Endothelial cell of umbilical vein (primary cell): ENCODE data around the gene RRM2. TPM values are rescaled to one million over a fixed set of nuclear protein-coding genes. Genes with fewer than 3 reads are reported as not detected.

ENCODE experiments used
- BruUV-seq: library from RNA; stranded (reverse); fragments of 400-500 nt; replicated peaks from 2 replicates; lab custom pipeline; 2021; lab: Mats Ljungman, UMichigan
- CTCF ChIA-PET: fragments of 300-600, 350-600 bp; sonication (Branson Sonifier 250); formaldehyde crosslinking; loops from one replicate; lab custom pipeline; 2021; ENCODE audit warnings: antibody characterized with exemption, inconsistent platforms; lab: Charles Lee
- POLR2A ChIA-PET: fragments of 300-600, 350-600 bp; sonication (Branson Sonifier 250); formaldehyde crosslinking; loops from one replicate; lab custom pipeline; 2021; ENCODE audit warnings: antibody characterized with exemption, inconsistent platforms; lab: Charles Lee
- DNase-seq: peaks from one replicate; pipeline ENCODE4 v3.0.0-alpha.2; 2011; ENCODE audit warnings: low read depth, low spot score
- FAIRE-seq: peaks from 2 replicates; lab custom pipeline; 2011; peaks lifted over from hg19 to GRCh38; lab: Jason Lieb, UNC
- H2AFZ ChIP-seq: 2 replicates; pipeline ENCODE4 v1.6.0; 2012; ENCODE audit warnings: low read depth, low read length, control low read depth, inconsistent platforms
- H3K27ac ChIP-seq: 2 replicates; pipeline ENCODE4 v1.5.1; 2011; ENCODE audit warnings: low read depth, mild to moderate bottlenecking, control low read depth, low read length, moderate library complexity; ENCODE audit not compliant: insufficient read depth
- H3K27me3 ChIP-seq, 2 experiments: 2 replicates each; pipeline versions ENCODE4 v1.6.0 to v1.6.1; 2011; ENCODE audit warnings: low read length in 2 of 2, mixed read lengths in 1 of 2; ENCODE audit not compliant: control insufficient read depth in 2 of 2, insufficient read depth in 2 of 2
- H3K36me3 ChIP-seq, 2 experiments: 2 replicates in 1 of 2; 3 replicates in 1 of 2; pipeline ENCODE4 v1.5.1; 2011; ENCODE audit warnings: low read length in 2 of 2, mild to moderate bottlenecking in 1 of 2, moderate library complexity in 1 of 2; ENCODE audit not compliant: control insufficient read depth in 2 of 2, insufficient read depth in 2 of 2; ENCODE audit errors: extremely low read depth in 1 of 2
- H3K4me1 ChIP-seq: 3 replicates; pipeline ENCODE4 v1.5.1; 2011; ENCODE audit warnings: mild to moderate bottlenecking, low read length; ENCODE audit not compliant: control insufficient read depth, insufficient read depth; ENCODE audit errors: extremely low read depth
- H3K4me2 ChIP-seq: 2 replicates; pipeline ENCODE4 v1.6.1; 2011; ENCODE audit warnings: low read length, control low read depth, mixed read lengths; ENCODE audit not compliant: insufficient read depth
- H3K4me3 ChIP-seq, 3 experiments: fragments of 200-600 bp in 1 of 3; sonication (generic), shearing (Covaris generic) in 1 of 3; replicated peaks in 1 of 3; 2 replicates each; pipeline ENCODE4 v1.5.1; 2011 to 2016; ENCODE audit warnings: control low read depth in 3 of 3, low read length in 3 of 3, mild to moderate bottlenecking in 2 of 3, inconsistent platforms in 1 of 3, low read depth in 1 of 3, moderate library complexity in 1 of 3; ENCODE audit not compliant: insufficient read depth in 1 of 3
- H3K79me2 ChIP-seq: 2 replicates; pipeline ENCODE4 v1.6.0; 2012; ENCODE audit warnings: low read length, inconsistent platforms; ENCODE audit not compliant: control insufficient read depth, insufficient read depth
- H3K9ac ChIP-seq: replicated peaks from 2 replicates; pipeline ENCODE3; 2011; ENCODE audit warnings: low read length, control low read depth; ENCODE audit not compliant: insufficient read depth; ENCODE audit errors: extremely low read depth
- H3K9me1 ChIP-seq: replicated peaks from 3 replicates; pipeline ENCODE4 v1.6.0; 2011; ENCODE audit warnings: mild to moderate bottlenecking, low read length; ENCODE audit not compliant: control insufficient read depth, insufficient read depth; ENCODE audit errors: extremely low read depth
- H3K9me3 ChIP-seq: replicated peaks from 2 replicates; pipeline ENCODE4 v1.5.1; 2012; ENCODE audit warnings: low read length, inconsistent platforms; ENCODE audit not compliant: control insufficient read depth, insufficient read depth
- H4K20me1 ChIP-seq: replicated peaks from 2 replicates; pipeline ENCODE3; 2011; ENCODE audit warnings: mild to moderate bottlenecking, low read length; ENCODE audit not compliant: control insufficient read depth, insufficient read depth; ENCODE audit errors: extremely low read depth
- FOS ChIP-seq: IDR thresholded peaks from 2 replicates; pipeline ENCODE4 v1.6.1; 2011; ENCODE audit warnings: mild to moderate bottlenecking, low read length, moderate library complexity, borderline replicate concordance; ENCODE audit not compliant: insufficient read depth
- GATA2 ChIP-seq: IDR thresholded peaks from 2 replicates; pipeline ENCODE4 v1.7.0; 2011; ENCODE audit warnings: low read depth, mild to moderate bottlenecking, moderate library complexity, mixed read lengths, low read length; ENCODE audit not compliant: insufficient read length, insufficient read depth
- JUN ChIP-seq: IDR thresholded peaks from 2 replicates; pipeline ENCODE4 v1.6.1; 2011; ENCODE audit warnings: borderline replicate concordance, low read depth; ENCODE audit not compliant: insufficient read length, insufficient read depth
- MYC ChIP-seq: IDR thresholded peaks from one replicate; pipeline ENCODE4 v1.6.1; 2011; ENCODE audit warnings: mild to moderate bottlenecking, low read depth, low read length
- POLR2A ChIP-seq: IDR thresholded peaks from 2 replicates; pipeline ENCODE4 v1.6.1; 2012; ENCODE audit warnings: low read depth, mild to moderate bottlenecking, control low read depth, low read length
- POLR2AphosphoS5 ChIP-seq: IDR thresholded peaks from 2 replicates; pipeline ENCODE4 v1.6.1; 2012; ENCODE audit warnings: low read depth, mild to moderate bottlenecking, control low read depth, low read length, moderate library complexity; ENCODE audit not compliant: insufficient read depth
- dilution Hi-C: fragments of 300-500 bp; cut with MboI; formaldehyde crosslinking; loops from one replicate; pipeline ENCODE4 v1.15.0; 2019; ENCODE audit warnings: low sequenced_read_pairs; ENCODE audit not compliant: extremely low pct_ligation_motif_present
- intact Hi-C: fragments of 100-400 bp; cut with micrococcal nuclease; formaldehyde crosslinking; loops from one replicate; pipeline ENCODE4 v1.10.0; 2022
- polyA plus RNA-seq, 4 experiments: library from polyadenylated mRNA; depleted of rRNA in 3 of 4; stranded (reverse) in 3 of 4; unstranded in 1 of 4; fragments of >200 nt; gene quantifications; 2 replicates each; pipeline versions ENCODE4 v1.2.1 to v1.2.3, GENCODE V29; 2011 to 2012; ENCODE audit warnings: missing spikeins in 1 of 4
- total RNA-seq: library from RNA; stranded (reverse); gene quantifications from 2 replicates; pipeline ENCODE4 v1.2.3, GENCODE V29; 2021
- TF ChIP-seq, protein P1 (sequence below): IDR thresholded peaks from 2 replicates; pipeline ENCODE4 v1.6.1; 2011; ENCODE audit not compliant: insufficient read depth, insufficient read length
- TF ChIP-seq, protein P2 (sequence below), 2 donors: IDR thresholded peaks; 1 replicate in 1 of 2; 2 replicates in 1 of 2; pipeline ENCODE4 v1.5.1; 2011; ENCODE audit warnings: low read length in 2 of 2, mild to moderate bottlenecking in 2 of 2, moderate library complexity in 2 of 2, control low read depth in 1 of 2, inconsistent platforms in 1 of 2, low read depth in 1 of 2; ENCODE audit not compliant: insufficient read depth in 1 of 2; ENCODE audit errors: extremely low read depth in 1 of 2

The RRM2 gene
- total and polyA plus RNA-seq, 2 donors (not counting 3 experiments of a cell fraction or from before 2014, with no cell fraction given), result 40.9 to 246 TPM

DNA sequence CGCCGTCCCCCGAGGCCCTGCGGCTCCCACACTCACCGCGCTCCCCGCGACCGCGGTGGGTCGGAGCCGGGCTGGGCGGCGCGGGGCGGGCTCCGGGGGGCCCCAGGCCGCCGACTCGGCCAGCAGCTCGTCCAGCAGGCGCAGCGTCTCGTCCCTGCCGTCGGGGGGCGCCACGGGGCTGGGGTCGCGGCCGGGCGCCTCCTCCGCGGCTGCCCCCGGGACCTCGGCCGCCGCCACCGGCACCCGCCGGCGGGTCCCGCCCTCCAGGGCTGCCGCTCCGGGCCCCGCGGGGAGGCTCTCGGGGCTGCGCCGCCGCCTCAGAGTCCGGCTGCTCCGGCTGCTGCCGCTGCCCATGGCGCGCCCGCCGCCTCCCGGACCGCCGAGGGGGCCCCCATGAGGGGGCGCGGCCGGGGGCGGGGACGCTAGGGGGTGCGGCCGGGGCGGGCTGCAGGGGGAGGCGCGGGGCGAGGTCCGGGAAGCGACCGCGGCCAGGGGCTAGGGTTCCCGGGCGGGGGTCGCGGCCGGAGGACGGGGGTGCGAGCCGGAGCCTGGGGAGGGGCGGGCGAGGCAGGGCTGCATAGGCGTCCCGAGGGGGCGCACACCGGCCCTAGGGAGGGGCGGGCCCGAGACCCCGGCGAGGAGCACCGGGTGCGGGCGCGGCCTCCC lies 42.5 kb upstream of the RRM2 start, which contains the start of gene CYS1:
Gene CYS1 (minus strand): TSS at position 542 of the 666 bp plus-strand sequence. CDS start 188 bp downstream, at position 354.
- H3K4me3 ChIP-seq, result peak within 1 kb of the TSS in 1 of 3 experiments; percentile 36
- no TSS peak for BruUV-seq
- H3K27me3 ChIP-seq, result peaks cover 50 to 62% of the 10 kb centered on the region in 2 experiments
- POLR2A ChIA-PET, result no interaction called here
- peak within 1 kb of the TSS; percentile 17 for H2AFZ ChIP-seq
- FAIRE-seq (no peak), DNase-seq (no peak)
- no peak for TF ChIP-seq MYC
- no peak for TF ChIP-seq POLR2AphosphoS5
- TF ChIP-seq, protein P1, sequence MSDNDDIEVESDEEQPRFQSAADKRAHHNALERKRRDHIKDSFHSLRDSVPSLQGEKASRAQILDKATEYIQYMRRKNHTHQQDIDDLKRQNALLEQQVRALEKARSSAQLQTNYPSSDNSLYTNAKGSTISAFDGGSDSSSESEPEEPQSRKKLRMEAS, result no peak
- TF ChIP-seq POLR2A, result no peak
- TF ChIP-seq, protein P2, sequence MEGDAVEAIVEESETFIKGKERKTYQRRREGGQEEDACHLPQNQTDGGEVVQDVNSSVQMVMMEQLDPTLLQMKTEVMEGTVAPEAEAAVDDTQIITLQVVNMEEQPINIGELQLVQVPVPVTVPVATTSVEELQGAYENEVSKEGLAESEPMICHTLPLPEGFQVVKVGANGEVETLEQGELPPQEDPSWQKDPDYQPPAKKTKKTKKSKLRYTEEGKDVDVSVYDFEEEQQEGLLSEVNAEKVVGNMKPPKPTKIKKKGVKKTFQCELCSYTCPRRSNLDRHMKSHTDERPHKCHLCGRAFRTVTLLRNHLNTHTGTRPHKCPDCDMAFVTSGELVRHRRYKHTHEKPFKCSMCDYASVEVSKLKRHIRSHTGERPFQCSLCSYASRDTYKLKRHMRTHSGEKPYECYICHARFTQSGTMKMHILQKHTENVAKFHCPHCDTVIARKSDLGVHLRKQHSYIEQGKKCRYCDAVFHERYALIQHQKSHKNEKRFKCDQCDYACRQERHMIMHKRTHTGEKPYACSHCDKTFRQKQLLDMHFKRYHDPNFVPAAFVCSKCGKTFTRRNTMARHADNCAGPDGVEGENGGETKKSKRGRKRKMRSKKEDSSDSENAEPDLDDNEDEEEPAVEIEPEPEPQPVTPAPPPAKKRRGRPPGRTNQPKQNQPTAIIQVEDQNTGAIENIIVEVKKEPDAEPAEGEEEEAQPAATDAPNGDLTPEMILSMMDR (IDR thresholded peaks at IDR 0.05; ENCODE audit: extremely low read depth in 1 of 2, insufficient read depth in 1 of 2, low read depth in 1 of 2, low read length in 2 of 2), result no peak
- no peak for TF ChIP-seq GATA2
- TF ChIP-seq FOS, result no peak
- TF ChIP-seq JUN, result no peak
- H3K36me3 ChIP-seq, result no peaks in the 10 kb centered on the region
- CTCF ChIA-PET, result interaction anchor here (0.6 to 3.8 kb wide), 9 partner anchors 8 to 355 kb away, joined by 3 to 47 read pairs (median 4); no protein-coding TSS in a partner anchor
- no peaks in the 10 kb centered on the region for H3K4me1 ChIP-seq
- no peak within 1 kb of the TSS for H3K9ac ChIP-seq
- no peaks in the 10 kb centered on the region for H4K20me1 ChIP-seq
- intact Hi-C loops (no loop called here), dilution Hi-C loops (no loop called here)
- no peak within 1 kb of the TSS for H3K27ac ChIP-seq
- H3K79me2 ChIP-seq, result no peaks in the 10 kb centered on the region
- H3K4me2 ChIP-seq, result no peak within 1 kb of the TSS
- no peaks in the 10 kb centered on the region for H3K9me1 ChIP-seq
- H3K9me3 ChIP-seq, result no peaks in the 10 kb centered on the region
